Lung (tissue), 12 donors: ENCODE measurements around the gene CASZ1. TPM values are rescaled to one million over a fixed set of nuclear protein-coding genes. Genes with fewer than 3 reads are reported as not detected.

Experiments used
- ATAC-seq: fragments of 200-7000 bp; cut with Tn5 transposase; one replicate; pipeline ENCODE4 v1.9.1; 2020; ENCODE audit warnings: moderate number of reproducible peaks; ENCODE audit not compliant: insufficient read depth, low FRiP score
- DNase-seq, 3 donors: peaks; one replicate each; pipeline ENCODE4 v3.0.0-alpha.2; 2013 to 2017
- H3K27ac ChIP-seq, 2 donors: one replicate each; pipeline ENCODE4 v1.5.1; 2013; ENCODE audit warnings: mild to moderate bottlenecking in 2 of 2, moderate library complexity in 2 of 2, control low read depth in 1 of 2, inconsistent platforms in 1 of 2, low read depth in 1 of 2, low read length in 1 of 2
- H3K27me3 ChIP-seq, 3 donors: one replicate each; pipeline ENCODE4 v1.5.1; 2013; ENCODE audit warnings: low read length in 2 of 3; ENCODE audit not compliant: control insufficient read depth in 3 of 3, insufficient read depth in 3 of 3
- H3K36me3 ChIP-seq, 4 donors: one replicate each; pipeline ENCODE4 v1.5.1; 2013; ENCODE audit warnings: low read length in 4 of 4, mild to moderate bottlenecking in 1 of 4, moderate library complexity in 1 of 4; ENCODE audit not compliant: control insufficient read depth in 4 of 4, insufficient read depth in 4 of 4
- H3K4me1 ChIP-seq, 5 donors: one replicate each; pipeline ENCODE4 v1.5.1; 2013; ENCODE audit warnings: low read length in 5 of 5, mild to moderate bottlenecking in 2 of 5, moderate library complexity in 1 of 5; ENCODE audit not compliant: control insufficient read depth in 5 of 5, insufficient read depth in 5 of 5
- H3K4me3 ChIP-seq: one replicate; pipeline ENCODE4 v1.5.1; 2013; ENCODE audit warnings: mild to moderate bottlenecking, control low read depth, moderate library complexity
- H3K9ac ChIP-seq, 2 donors: one replicate each; pipeline ENCODE4 v1.5.1; 2013; ENCODE audit warnings: low read length in 2 of 2, control low read depth in 1 of 2; ENCODE audit not compliant: insufficient read depth in 1 of 2
- H3K9me3 ChIP-seq, 4 donors: one replicate each; pipeline ENCODE4 v1.5.1; 2013; ENCODE audit warnings: low read length in 3 of 4, mild to moderate bottlenecking in 1 of 4, moderate library complexity in 1 of 4; ENCODE audit not compliant: control insufficient read depth in 4 of 4, insufficient read depth in 3 of 4
- WGBS, 2 donors: extraction: QIAGEN DNeasy Blood & Tissue Kit; methylation state at CpG; one replicate each; pipeline ENCODE4 v1.1.7; 2013; 5-methylcytosine and 5-hydroxymethylcytosine counted together
- polyA plus RNA-seq, 2 donors: library from polyadenylated mRNA; stranded (reverse); fragments of 200-250 nt; gene quantifications; one replicate each; pipeline ENCODE4 v1.2.1, GENCODE V29; 2013
- total RNA-seq, 2 donors: library from RNA; depleted of rRNA in 1 of 2; stranded (reverse); fragments of >200 nt in 1 of 2; gene quantifications; one replicate each; pipeline ENCODE4 v1.2.1, GENCODE V29; 2014 to 2021
- TF ChIP-seq, protein P1 (sequence below): IDR thresholded peaks from 2 replicates; pipeline ENCODE4 v1.5.1; 2012; ENCODE audit warnings: mild to moderate bottlenecking; ENCODE audit errors: control extremely low read depth, extremely low read depth
- donor health status: control.
- donor health status: control.
- donor health status: Bipolar disorder and iron deficiency.
- donor health status: healthy.
- donor health status: DM: yes; HTN: yes; CAD: no.

The CASZ1 gene
- total and polyA plus RNA-seq, 4 donors: 10.3 to 69.9 (median 40.5) TPM

DNA sequence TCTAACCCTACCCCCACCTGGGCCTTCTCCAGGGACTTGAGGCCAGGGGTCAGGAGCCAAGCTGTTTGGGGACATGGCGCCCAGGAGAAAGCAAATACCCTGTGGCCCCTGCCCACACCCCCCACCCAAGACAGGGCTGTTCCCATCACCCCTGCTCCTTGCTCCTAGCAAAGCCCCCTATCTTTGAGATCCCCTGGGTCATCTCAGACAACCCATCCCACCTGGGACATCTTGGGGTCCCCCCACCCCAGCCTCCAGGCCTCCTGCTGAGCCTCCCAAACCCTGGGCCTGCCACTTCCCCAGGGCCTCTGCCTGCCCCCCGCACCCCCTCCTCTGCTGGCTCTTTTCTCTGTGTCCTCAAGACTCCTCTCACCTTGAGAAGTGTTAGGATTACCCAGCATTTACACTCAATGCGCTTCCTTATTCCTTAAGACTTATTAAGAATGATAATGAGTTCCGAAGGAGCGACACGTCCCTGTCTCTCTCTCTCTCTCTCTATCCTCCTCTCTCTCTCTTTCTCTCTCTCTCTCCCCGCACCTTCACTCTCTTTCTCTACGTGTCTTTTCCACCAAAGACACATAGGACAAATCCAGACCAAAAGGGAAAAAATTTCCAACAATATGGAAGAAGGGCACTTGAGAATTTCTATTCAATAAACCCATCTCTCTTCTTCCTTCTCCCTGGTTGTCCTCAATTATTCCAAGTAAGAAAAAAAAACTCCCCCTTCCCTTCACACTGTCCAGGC is 7.2 kb downstream of the CASZ1 start:
- DNase-seq: no peak
- WGBS, 2 donors: 76 to 78% methylated on average over 7 to 8 of the region's 8 CpGs
- H3K4me1 ChIP-seq: peaks cover 0 to 17% (median 9%) of the 10 kb centered on the region in 5 donors
- no peak overlapping the region for H3K9ac ChIP-seq
- TF ChIP-seq, protein P1, sequence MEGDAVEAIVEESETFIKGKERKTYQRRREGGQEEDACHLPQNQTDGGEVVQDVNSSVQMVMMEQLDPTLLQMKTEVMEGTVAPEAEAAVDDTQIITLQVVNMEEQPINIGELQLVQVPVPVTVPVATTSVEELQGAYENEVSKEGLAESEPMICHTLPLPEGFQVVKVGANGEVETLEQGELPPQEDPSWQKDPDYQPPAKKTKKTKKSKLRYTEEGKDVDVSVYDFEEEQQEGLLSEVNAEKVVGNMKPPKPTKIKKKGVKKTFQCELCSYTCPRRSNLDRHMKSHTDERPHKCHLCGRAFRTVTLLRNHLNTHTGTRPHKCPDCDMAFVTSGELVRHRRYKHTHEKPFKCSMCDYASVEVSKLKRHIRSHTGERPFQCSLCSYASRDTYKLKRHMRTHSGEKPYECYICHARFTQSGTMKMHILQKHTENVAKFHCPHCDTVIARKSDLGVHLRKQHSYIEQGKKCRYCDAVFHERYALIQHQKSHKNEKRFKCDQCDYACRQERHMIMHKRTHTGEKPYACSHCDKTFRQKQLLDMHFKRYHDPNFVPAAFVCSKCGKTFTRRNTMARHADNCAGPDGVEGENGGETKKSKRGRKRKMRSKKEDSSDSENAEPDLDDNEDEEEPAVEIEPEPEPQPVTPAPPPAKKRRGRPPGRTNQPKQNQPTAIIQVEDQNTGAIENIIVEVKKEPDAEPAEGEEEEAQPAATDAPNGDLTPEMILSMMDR: no peak
- H3K4me3 ChIP-seq: no peak overlapping the region
- H3K27ac ChIP-seq: peak overlapping the region in 1 of 2 donors; percentile 26
- H3K27me3 ChIP-seq: peaks cover 0 to 34% (median 22%) of the 10 kb centered on the region in 3 donors
- ATAC-seq: no peak
- H3K9me3 ChIP-seq: no peaks in the 10 kb centered on the region
- no peaks in the 10 kb centered on the region for H3K36me3 ChIP-seq

DNA sequence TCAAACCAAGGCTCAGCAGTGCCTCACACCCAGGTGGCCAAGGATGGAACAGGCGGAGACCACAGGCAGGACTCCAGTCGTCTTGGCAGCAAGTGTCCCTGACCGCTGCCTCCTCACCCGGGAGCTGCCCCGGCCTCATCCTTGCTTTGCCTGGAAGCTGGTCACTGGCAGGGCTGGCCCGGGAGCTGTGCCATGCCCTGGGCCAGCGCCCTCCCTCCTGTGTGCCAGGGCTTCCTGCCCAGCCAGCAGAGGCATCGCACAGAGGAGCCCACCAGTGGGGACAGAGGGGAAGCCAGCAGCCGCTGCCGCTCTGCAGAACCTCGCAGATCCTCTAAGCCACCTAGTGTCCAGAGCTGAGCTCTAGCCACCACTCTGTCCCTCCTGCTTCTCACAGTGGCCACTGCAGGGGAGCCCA is 7.8 kb downstream of the CASZ1 start:
- TF ChIP-seq, protein P1: peak; percentile 14
- H3K9me3 ChIP-seq: no peaks in the 10 kb centered on the region
- no peak overlapping the region for H3K9ac ChIP-seq
- DNase-seq (peak; percentile 48 to 57 (median 51)), ATAC-seq (peak; percentile 27)
- H3K4me3 ChIP-seq: no peak overlapping the region
- peaks cover 0 to 30% (median 22%) of the 10 kb centered on the region in 3 donors for H3K27me3 ChIP-seq
- peak overlapping the region; percentile 6 to 55 for H3K27ac ChIP-seq
- H3K36me3 ChIP-seq: no peaks in the 10 kb centered on the region
- peaks cover 0 to 12% (median 9%) of the 10 kb centered on the region in 5 donors for H3K4me1 ChIP-seq
- WGBS, 2 donors: 30 to 37% methylated on average over 11 of the region's 11 CpGs

DNA sequence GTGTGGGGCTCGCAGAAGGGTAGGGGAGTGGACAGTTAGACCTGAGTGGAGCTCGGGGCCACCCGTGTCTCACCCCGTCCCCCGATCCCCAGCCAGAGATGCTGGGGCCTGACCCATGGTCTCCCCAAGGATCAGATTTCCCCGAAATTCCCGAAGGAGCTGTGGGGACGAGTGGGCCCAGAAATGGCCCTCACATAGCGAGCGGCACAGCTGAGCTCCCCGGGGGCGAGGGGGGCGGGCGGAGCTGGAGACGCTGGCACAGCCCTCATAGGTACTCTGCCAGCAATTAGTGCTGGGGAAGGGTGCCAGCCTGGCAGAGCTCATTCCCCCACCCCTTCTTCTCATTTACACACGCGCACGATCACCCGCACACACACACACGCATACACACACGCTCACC is 9.2 kb downstream of the CASZ1 start:
- peak overlapping the region in 1 of 2 donors; percentile 55 for H3K27ac ChIP-seq
- no peak overlapping the region for H3K9ac ChIP-seq
- WGBS, 2 donors: 92 to 97% methylated on average over 21 of the region's 21 CpGs
- peaks cover 0 to 15% (median 9%) of the 10 kb centered on the region in 5 donors for H3K4me1 ChIP-seq
- ATAC-seq (no peak), DNase-seq (no peak)
- H3K36me3 ChIP-seq: no peaks in the 10 kb centered on the region
- H3K9me3 ChIP-seq: no peaks in the 10 kb centered on the region
- H3K27me3 ChIP-seq: peaks cover 0 to 20% (median 16%) of the 10 kb centered on the region in 3 donors
- TF ChIP-seq, protein P1: no peak
- no peak overlapping the region for H3K4me3 ChIP-seq
